ENCODE measurements around the gene FGFR3.

The FGFR3 gene

GRCh38 chr4:1770791-1771231 is 22.3 kb upstream of the FGFR3 start:
- DNase-seq = no peak

GRCh38 chr4:1771555-1772305 is 21.4 kb upstream of the FGFR3 start:
- DNase-seq = no peak

DNA sequence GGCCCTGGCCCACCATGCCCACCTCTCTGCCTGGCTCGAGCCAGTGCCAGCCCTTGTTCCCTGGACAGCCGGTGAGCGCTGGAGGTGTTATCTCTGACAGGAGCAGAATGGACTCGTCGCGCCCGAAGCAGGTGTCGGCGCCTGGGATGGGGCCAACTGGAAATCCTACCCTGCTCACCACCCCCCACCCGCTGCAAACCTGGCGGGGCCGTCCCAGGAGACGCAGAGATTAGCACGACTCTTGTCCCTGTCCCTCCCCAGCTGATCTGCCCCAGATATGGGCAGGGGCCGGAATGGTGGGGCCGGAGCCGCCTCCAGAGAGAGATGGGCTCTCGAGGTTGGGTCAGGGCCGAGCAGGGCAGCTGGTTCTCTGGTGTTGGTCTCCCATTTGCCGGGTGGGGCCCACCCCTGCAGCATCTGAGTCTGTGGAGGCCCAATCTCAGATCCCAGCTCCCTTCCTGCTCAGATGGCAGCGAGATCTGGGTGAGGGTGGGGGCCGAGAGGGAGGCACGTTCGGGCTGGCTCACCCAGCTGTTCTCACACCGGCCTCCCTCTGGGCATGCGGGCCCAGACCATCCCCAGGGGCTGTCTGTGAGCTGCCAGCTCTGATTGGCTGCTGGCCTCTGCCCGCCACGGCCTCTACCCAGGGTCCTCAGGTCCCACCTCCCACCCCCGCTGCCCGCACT is 20.1 kb upstream of the FGFR3 start:
- no peak for DNase-seq

DNA sequence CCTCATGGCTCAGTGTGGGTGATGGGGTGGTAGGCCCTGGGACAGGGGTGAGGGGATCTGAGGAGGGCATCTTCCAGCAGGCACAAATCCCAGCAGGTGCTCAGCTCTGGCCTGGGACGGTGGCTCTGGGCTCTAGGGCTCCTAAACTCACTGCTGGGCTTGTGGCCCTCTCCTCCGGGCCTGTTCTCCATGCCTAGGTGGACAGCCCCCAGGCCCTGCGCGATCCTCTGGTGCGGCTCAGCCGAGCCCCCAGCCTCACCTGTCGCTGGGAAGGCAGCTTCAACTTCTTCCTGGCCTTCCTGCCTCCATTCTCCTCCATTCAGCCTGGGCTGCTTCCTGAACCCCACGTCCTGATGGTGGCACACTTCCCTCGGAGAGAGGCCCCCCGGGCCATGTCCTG is 19.3 kb upstream of the FGFR3 start:
- no peak for DNase-seq

DNA sequence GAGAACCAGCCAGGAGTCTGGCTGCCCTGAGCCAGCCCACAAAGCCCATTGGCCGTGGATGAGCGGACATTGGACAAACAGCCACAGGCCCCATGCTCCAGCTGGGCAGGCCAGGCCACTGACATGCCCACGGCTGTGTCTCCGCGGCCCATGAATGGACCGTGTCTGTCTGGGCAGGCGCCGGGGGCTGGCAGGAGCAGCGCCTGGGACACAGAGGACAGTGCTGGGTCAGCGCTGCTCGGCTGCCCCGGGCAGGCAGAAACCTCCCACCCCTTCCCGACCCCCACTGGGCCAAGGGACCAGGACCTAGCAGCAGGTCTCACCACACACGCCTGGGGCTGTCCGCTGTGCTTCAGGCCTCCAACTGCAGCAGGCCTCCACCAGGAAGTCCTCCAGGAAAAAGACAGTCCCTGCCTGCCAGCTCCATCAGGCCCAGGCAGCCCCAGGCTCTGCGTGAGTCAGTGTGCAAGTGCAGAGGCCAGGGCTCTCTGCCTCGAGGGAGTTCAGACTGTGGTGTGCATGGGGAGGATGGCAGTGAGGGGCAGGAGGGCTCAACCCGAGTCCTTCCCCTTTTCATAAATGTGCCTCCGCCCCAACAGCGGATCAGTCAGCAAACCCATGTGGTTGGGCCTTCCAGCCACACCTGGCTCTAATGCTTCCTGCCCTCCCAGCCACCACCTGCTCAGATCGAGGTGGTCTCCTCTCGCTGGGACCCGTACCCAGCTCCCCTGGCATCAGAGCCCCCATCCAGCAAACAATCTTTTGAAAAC is 17.2 kb upstream of the FGFR3 start:
- no peak for DNase-seq

- DNase-seq = no peak
Measured at GRCh38 chr4:1776521-1777161, 16.5 kb upstream of the FGFR3 start.

GRCh38 chr4:1777822-1778641 is 15.1 kb upstream of the FGFR3 start:
- no peak for DNase-seq

GRCh38 chr4:1778642-1779392 is 14.3 kb upstream of the FGFR3 start:
- DNase-seq = no peak

DNA sequence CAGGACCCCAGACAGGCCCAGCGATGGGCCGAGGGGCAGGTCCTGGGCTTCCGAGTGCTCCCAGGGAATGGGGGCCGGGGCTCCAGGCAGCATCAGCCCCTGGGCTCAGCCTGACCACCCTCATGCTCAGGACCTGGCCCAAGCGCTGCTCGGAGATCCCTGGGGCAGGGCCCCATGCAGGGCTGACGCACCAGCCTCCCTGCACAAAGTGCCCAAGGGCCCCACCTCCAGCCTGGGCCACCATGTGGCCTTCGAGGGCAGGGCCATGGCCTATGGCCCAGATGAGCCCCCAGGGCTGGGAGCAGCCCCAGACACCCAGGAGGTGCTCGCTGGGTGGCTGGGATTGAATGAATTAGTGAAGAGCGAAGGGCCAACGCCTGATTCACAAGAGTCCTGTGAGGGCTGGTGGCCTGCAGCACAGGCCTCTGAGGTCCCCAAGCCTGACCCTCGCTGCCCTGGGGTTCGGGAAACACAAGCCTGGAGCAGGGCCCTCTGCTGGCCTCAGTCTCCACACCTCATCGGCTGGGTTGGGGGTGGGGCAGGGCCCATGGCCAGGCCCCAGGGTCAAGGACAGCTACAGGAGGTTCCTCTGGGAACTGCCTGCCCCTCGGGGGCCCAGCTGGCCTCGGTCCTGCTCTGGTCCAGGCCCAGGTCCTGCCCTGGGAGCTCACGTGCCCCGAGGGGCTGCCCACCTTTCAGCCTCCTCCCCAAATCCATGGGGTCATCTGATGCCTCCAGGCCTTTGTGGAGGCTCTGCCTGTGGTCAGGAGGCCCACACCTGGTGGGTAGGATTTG is 13.3 kb upstream of the FGFR3 start:
- DNase-seq = no peak

DNA sequence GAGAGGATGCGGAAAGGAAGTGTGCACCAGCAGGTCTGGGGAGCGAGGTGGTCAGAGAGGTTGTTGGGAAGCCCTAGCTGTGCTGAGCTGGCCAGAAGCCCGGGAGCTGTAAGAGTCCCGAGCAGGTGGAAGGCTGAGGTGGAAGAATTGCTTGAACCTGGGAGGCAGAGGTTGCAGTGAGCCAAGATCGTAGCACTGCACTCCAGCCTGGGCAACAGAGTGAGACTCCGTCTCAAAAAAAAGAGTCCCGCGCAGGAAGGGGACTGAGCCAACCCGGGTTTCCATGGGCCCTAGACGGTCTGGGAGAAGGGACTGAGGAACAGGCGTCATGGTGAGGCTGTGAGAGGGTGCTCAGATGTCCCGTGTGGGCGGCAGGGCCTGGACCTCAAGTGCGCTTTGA is 12.7 kb upstream of the FGFR3 start:
- no peak for DNase-seq

- no peak for DNase-seq
Measured at GRCh38 chr4:1783015-1783414, 10.1 kb upstream of the FGFR3 start.

DNA sequence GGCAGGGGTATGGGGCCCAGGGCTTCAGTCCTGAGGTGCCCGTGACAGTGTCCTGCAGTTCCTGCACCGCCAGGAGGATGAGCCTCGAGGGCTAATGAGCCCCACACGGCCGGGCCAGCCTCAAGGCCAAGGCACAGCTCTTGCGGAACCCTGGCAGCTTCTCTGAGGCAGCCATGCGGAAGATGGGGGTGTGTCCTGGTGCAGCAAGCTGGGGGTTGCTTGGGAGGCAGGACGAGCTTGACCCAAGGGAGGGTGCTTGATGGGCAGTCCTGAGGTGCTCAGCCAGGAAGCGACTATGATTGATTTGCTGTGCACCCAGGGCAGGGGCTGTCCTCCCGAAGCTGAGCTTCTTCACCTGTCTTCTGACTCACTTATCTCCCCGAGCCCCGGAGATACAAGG is 9.1 kb upstream of the FGFR3 start:
- DNase-seq = no peak

- no peak for DNase-seq
Measured at GRCh38 chr4:1784395-1784788, 8.7 kb upstream of the FGFR3 start.

DNA sequence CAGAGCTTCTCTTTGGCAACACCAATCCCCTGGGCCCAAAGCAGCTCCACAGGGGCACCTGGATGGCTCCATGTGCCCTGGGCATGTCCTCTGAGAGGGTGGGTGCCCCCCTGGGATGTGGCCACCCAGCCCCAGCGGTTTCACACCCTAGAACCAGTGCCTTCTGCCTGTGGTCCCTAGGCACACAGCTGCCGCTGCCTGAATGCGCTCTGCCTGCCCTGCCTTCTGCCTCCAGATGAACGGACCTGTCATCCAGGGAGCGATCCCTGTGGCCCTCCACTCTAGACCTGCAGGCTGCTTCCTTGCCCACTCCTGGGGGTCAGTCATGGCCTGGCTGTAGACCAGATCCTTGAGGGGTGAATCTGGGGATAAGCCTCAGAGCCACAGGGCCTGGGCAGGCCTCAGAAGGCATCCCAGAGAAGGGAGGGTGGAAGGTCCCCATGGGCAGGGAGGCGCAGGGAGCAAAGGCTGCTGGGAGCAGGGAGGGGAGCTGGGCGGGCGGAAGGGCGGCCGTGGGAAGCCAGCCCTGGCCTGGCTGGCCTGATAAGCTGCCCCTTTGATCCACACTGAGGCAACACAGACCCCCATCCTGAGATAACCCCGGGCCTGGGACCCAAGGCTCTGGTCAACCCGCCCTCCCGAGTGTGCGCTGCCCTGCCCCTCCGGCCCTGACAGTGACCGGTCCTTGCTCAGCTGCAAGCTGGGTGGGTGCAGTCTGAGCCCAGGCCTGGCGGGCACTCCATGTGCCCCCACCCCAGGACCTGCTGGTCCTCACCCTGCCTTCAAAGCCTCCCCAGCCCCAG is 8.1 kb upstream of the FGFR3 start:
- DNase-seq = no peak

DNA sequence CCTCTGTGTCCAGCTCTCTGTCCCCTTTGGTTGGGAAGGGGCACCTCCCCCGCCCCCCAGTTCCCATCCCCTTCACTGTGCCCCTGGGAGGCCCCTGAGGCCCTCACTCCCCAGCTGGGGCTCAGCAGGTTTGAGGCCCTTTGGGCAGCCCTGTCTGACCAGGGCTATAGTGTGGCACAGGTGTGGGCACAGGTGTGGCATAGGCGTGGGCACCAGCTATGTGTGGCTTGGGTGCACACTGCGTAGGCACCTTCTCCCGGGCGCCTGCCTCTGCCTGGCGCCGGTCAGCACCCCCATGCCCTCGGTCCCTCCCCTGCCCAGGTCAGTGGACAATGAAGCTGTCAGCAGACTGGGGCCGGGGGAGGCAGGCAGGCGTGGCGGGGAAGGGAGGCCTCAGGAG is 7.5 kb upstream of the FGFR3 start:
- no peak for DNase-seq

DNA sequence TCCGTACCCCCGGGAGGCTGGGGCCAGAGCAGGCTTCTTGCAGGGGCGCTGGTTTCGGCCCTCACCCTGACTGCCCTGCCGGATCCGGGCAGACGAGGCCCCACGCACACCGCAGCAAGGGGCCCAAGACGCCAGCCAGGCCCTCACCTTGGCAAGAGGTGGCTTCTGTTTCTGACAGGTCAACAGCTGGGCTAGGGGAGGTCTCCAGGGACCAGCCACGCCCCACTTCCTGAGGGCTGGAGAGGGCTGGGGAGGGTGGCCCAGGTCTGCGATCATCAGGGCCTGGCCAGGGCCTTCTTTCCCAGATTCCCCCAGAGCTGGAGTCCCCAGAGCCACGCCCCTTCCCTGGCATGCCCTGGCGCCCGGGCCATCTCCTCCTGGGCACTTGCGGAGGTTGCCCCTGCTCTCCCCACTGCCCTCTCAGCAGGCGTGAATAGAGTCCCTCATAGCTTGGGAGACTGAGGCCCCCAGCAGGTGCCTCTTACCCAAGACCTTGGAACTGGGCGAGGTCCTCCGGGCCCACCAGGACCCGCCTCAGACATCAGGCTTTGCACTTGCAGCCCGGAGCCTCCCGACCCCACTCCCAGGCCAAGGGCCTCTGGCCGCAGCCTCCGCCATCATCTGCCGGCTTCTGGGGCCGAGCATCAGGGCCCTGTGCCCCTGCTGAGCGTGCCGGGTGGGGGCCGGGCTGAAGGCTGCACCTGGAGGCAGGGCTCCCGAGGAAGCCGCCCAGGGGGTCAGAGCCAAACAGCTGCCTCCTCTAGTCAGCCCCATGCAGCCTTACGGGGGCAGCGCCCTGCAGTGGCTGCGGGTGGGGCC is 6.3 kb upstream of the FGFR3 start:
- no peak for DNase-seq

GRCh38 chr4:1787411-1788077 is 5.5 kb upstream of the FGFR3 start:
- DNase-seq = no peak

DNA sequence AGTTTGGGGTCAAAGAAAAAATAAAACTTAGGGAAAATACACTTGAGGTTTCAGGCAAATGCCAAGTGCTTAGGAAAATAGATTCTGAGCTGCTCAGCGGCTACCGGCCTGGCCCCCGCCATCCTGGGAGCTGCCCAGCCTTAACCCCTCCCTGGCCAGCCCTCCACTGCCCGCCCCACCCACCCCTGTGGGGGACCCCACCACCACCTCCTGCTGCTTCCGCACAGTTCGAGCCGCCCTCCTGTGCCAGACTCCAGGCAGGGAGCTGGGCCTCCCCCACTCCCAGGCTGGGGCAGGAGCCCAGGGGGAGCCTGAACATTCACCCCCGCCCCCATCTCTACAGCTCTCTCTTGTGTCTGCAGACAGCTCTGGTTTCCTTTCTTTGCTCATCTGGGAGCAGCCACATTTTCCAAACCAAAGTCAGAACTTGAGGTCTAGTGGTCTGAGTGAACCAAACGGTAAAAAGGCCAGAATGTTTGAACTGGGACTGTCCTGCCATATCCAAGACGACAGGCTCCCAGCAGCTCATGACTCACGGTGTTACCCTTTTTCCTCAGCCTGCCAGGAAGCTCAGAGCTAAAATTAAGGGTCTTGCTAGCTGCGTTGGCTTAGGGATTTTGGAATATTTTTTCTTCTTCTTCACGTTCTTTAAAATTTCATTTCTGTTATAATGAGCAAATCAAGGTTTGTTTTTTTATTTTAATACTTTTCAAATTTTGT is 4.7 kb upstream of the FGFR3 start:
- no peak for DNase-seq
